Omental fat pad (tissue), 4 donors: ENCODE data around the gene OR4E2. TPM values are rescaled to one million over a fixed set of nuclear protein-coding genes. Genes with fewer than 3 reads are reported as not detected.

ENCODE experiments used
- ATAC-seq: fragments of 150-250 bp; one replicate; pipeline ENCODE4 v1.9.1; 2016; ENCODE audit warnings: mild to moderate bottlenecking, moderate library complexity; ENCODE audit not compliant: low FRiP score
- DNase-seq: peaks from one replicate; pipeline ENCODE4 v3.0.0-alpha.2; 2019; ENCODE audit warnings: low spot score
- total RNA-seq, 4 donors: library from RNA; depleted of rRNA; stranded (reverse); fragments of >200 nt; gene quantifications; one replicate each; pipeline ENCODE4 v1.1.0, GENCODE V29; 2016
- TF ChIP-seq, protein P1 (sequence below), 3 donors: fragments of 450-650 bp; IDR thresholded peaks; one replicate each; pipeline ENCODE4 v1.5.1; 2016 to 2017; ENCODE audit warnings: antibody characterized with exemption in 3 of 3, mild to moderate bottlenecking in 3 of 3, moderate library complexity in 2 of 3

Gene OR4E2
- total RNA-seq, 4 donors from 2014 or later, result not detected

DNA sequence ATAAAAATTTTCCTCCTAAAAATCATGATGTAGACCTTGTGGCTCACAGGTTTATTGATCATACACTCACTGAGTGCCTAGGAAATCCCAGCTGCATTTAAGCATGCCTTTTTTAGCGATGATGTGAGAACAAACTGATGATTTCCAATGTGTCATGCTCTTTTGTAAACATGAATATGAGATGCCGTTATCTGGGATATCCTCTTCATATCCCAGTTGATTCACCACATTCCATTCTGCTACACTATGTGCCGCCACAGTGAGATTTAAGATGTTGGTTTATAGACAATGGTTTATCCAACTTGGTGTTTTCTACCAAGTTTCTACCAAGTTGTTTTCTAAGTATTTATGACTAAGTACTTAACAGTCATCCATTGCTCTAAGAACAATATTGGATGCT is 14.7 kb downstream of the OR4E2 start:
- DNase-seq (no peak), ATAC-seq (no peak)
- TF ChIP-seq, protein P1, sequence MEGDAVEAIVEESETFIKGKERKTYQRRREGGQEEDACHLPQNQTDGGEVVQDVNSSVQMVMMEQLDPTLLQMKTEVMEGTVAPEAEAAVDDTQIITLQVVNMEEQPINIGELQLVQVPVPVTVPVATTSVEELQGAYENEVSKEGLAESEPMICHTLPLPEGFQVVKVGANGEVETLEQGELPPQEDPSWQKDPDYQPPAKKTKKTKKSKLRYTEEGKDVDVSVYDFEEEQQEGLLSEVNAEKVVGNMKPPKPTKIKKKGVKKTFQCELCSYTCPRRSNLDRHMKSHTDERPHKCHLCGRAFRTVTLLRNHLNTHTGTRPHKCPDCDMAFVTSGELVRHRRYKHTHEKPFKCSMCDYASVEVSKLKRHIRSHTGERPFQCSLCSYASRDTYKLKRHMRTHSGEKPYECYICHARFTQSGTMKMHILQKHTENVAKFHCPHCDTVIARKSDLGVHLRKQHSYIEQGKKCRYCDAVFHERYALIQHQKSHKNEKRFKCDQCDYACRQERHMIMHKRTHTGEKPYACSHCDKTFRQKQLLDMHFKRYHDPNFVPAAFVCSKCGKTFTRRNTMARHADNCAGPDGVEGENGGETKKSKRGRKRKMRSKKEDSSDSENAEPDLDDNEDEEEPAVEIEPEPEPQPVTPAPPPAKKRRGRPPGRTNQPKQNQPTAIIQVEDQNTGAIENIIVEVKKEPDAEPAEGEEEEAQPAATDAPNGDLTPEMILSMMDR (IDR thresholded peaks at IDR 0.05), result no peak

DNA sequence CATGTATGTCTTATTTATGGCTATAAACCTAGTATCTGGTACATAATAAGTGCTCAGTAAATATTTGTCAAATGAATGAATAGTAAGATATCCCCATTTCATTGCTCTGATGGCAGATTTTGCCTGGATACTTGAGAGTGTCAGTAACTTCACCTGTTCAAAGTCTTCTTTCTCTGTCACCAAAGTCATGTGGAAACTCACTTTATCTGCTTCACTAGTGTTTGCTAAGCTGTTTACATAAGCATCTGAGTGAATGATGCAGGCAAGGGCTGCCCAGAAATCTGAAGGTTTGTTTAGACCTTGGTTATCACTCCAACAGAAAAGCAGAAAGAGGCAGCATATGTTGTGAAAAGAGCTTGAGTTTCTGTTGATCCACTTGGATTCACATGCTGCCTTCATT is 15.6 kb downstream of the OR4E2 start:
- no peak for ATAC-seq
- no peak for DNase-seq
- TF ChIP-seq, protein P1 (IDR thresholded peaks at IDR 0.05), result no peak

DNA sequence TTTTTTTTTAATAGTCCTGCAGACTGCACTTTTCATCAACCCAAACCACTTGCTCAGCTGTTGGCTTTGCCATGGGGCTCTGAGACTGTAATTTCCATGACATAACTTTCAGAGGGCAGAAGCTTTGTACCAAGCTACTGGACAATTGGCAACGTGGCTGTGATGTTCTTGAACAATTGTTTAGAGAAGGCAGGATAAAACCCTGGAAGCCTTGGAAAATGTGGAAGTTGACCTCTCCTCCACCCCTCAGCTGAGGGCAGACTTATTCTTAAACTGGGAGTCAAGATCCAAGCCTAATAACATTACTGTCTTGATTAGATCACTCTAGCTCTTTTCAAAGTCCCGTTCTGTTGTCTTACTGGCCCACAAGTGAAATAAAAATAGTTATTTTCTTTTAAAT is 17.7 kb downstream of the OR4E2 start:
- DNase-seq (no peak), ATAC-seq (no peak)
- TF ChIP-seq, protein P1 (IDR thresholded peaks at IDR 0.05), result no peak

DNA sequence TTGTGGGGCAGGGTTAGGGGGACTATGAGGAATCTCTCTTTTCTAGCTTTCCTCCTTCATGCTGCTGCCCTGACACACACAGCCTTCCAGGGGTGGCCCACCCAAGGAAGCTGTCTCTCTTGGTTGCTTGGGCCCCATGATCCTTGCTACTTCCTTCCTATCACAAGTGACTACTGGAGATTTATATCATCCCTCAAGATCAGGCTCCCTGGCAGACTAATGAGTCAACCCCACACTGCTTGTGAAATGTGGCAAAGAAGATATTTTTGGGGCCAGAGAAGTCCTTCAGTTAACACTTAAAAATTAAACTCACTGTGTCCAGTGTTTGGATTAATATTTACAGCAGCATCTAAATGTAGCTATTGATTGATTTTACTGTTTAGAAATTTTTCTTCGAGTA is 18.5 kb downstream of the OR4E2 start:
- TF ChIP-seq, protein P1 (IDR thresholded peaks at IDR 0.05), result no peak
- DNase-seq (no peak), ATAC-seq (no peak)

DNA sequence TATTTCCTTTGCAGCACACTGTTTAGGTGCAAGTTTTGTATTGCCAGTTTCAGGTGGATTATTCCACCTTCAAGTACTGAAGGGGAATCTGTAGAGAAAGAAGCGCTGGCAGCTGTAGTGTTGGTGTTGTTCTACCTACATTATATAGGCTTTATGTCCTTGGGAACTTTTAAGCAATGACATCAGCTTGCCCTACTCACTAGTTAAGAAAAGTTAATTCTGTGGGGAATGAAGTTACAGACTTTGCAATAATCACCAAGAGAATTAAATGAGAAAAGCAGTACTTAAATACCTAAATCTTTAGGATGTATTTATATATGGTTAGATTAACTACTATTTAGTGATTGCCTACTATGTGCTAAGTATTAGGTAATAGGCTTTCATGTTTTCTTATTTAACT is 20.1 kb downstream of the OR4E2 start, which contains the start of gene OR4E1:
OR4E1 (minus strand) TSS at position 101 of the 400 bp plus-strand sequence. CDS start 2,883 bp downstream, outside the sequence.
- TF ChIP-seq, protein P1 (IDR thresholded peaks at IDR 0.05), result no peak
- DNase-seq (no peak), ATAC-seq (no peak)

DNA sequence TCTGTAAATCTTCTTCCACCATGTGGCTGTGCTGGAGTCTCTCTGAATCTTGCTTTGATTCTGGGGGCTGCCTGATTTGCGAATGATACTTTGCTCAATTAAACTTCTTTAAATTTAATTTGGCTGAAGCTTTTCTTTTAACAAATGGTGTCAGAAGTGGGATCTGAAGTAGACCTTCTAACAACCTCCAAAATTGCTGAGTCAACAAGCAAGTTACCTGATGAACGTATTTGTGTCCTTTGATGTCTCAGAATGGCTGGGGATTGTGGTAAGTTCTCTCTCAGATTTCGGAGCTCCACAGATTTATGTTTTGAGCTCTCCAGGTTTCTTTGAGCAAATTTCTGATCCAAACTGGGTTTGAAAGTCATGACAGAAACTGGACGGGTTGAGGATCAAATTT is 21.9 kb downstream of the OR4E2 start:
- ATAC-seq (no peak), DNase-seq (no peak)
- TF ChIP-seq, protein P1 (IDR thresholded peaks at IDR 0.05), result no peak

DNA sequence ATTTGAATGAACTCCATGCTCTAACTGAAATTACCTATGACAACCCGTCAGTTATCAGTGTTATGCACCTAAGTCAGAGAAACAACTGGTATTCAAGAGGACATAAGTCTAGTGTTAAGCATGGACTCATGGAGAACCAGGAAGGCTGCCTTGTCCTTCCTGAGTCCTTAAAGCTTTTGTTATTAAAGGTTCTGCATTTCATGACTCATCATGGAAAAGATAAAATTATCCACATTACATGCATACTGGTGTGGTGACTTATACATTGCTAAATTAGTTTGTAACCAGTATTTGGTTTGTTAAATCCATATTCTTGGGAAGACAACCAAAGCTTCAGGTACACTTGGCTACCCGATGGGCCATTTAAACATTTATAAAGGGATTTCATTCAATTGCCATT is 26.4 kb downstream of the OR4E2 start:
- ATAC-seq (no peak), DNase-seq (no peak)
- TF ChIP-seq, protein P1 (IDR thresholded peaks at IDR 0.05), result no peak
